ENCODE data around the gene ACO2. TPM values are rescaled to one million over a fixed set of nuclear protein-coding genes. Genes with fewer than 3 reads are reported as not detected.

Gene ACO2
- total and polyA plus RNA-seq, 2 of the 13 experiments (the other 11 are each of a cell fraction or from before 2014, with no cell fraction given), result 19.2 to 45.6 TPM

DNA sequence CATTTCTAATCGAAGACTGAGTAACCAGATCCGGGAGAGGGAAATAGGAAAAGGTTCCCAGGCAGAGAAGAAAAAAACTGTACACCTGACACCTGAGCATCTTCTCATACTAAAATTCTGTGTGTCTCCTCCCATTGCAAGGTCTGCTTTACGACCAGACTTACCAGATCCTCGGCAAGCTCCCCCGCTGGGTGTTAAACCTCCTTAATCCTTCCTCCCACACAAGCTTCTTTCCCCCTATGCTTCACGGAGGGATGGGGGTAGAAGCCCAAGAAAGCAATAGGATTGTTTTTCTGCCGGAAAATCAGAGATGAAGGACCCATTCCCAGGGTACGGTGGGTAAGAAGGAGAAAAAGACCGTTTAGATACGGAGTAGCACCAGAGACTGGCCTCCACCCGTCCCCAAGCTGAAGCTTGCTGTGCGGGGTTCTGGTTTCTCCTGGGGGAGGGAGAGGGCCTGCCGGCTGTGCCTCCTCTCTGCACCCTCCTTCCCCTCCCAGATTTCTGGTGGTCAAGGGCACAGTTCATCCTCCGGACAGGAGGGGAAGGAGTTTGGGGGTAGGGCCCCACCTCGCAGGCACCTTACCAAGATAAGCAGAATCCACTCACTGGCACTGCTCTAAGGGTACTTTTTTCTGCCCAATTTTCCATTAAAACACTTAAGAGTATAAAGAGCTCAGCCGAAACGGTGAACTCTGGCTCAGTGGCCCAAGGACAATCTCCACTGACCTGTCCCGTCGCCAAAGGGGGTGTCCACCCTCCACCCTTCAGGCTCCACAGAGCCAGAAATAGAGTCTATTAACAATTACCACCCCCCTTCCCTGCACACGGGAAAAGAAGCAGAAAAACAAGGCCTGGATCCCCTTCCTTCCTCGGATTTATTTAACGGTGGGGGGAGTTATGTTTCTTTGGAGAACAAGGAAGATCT, 23.5 kb upstream of the ACO2 start (continued):
- TF ChIP-seq HDAC1 (CRISPR knock-in tag; IDR thresholded peaks at IDR 0.05), result 0 out of 2 replicates have a peak, but pooled peaks have one; percentile 2
- TF ChIP-seq RAD21 (CRISPR knock-in tag; IDR thresholded peaks at IDR 0.05), result no peak
- TF ChIP-seq ZNF33B (CRISPR knock-in tag; IDR thresholded peaks at IDR 0.05), result no peak; the same call in 1 of the 2 replicates
- TF ChIP-seq, protein P1, sequence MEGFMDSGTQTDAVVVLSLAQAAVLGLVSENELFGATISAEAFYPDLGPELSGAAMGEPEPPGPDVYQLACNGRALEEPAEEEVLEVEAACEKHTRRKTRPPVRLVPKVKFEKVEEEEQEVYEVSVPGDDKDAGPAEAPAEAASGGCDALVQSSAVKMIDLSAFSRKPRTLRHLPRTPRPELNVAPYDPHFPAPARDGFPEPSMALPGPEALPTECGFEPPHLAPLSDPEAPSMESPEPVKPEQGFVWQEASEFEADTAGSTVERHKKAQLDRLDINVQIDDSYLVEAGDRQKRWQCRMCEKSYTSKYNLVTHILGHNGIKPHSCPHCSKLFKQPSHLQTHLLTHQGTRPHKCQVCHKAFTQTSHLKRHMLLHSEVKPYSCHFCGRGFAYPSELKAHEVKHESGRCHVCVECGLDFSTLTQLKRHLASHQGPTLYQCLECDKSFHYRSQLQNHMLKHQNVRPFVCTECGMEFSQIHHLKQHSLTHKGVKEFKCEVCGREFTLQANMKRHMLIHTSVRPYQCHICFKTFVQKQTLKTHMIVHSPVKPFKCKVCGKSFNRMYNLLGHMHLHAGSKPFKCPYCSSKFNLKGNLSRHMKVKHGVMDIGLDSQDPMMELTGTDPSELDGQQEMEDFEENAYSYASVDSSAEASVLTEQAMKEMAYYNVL (CRISPR knock-in tag; IDR thresholded peaks at IDR 0.05; ENCODE audit: borderline replicate concordance), result no peak
- no peak for TF ChIP-seq MXI1 (IDR thresholded peaks at IDR 0.05; ENCODE audit: borderline replicate concordance, low read depth, low read length)
- peak; percentile 61; the same call in 1 of the 2 replicates for TF ChIP-seq ZNF121 (CRISPR knock-in tag; IDR thresholded peaks at IDR 0.05)
- TF ChIP-seq DR1 (CRISPR knock-in tag; IDR thresholded peaks at IDR 0.05), result 0 out of 2 replicates have a peak, but pooled peaks have one; percentile 19
- TF ChIP-seq, protein P2, sequence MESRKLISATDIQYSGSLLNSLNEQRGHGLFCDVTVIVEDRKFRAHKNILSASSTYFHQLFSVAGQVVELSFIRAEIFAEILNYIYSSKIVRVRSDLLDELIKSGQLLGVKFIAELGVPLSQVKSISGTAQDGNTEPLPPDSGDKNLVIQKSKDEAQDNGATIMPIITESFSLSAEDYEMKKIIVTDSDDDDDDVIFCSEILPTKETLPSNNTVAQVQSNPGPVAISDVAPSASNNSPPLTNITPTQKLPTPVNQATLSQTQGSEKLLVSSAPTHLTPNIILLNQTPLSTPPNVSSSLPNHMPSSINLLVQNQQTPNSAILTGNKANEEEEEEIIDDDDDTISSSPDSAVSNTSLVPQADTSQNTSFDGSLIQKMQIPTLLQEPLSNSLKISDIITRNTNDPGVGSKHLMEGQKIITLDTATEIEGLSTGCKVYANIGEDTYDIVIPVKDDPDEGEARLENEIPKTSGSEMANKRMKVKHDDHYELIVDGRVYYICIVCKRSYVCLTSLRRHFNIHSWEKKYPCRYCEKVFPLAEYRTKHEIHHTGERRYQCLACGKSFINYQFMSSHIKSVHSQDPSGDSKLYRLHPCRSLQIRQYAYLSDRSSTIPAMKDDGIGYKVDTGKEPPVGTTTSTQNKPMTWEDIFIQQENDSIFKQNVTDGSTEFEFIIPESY (CRISPR knock-in tag; IDR thresholded peaks at IDR 0.05), result no peak
- no peak for TF ChIP-seq ETV6 (CRISPR knock-in tag; conservative IDR thresholded peaks at IDR 0.05)
- TF ChIP-seq, protein P3, sequence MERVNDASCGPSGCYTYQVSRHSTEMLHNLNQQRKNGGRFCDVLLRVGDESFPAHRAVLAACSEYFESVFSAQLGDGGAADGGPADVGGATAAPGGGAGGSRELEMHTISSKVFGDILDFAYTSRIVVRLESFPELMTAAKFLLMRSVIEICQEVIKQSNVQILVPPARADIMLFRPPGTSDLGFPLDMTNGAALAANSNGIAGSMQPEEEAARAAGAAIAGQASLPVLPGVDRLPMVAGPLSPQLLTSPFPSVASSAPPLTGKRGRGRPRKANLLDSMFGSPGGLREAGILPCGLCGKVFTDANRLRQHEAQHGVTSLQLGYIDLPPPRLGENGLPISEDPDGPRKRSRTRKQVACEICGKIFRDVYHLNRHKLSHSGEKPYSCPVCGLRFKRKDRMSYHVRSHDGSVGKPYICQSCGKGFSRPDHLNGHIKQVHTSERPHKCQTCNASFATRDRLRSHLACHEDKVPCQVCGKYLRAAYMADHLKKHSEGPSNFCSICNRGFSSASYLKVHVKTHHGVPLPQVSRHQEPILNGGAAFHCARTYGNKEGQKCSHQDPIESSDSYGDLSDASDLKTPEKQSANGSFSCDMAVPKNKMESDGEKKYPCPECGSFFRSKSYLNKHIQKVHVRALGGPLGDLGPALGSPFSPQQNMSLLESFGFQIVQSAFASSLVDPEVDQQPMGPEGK (CRISPR knock-in tag; IDR thresholded peaks at IDR 0.05), result peak; percentile 31; the same call in 1 of the 2 replicates
- 0 out of 2 replicates have a peak, but pooled peaks have one; percentile 14 for TF ChIP-seq NR2F6 (IDR thresholded peaks at IDR 0.05)
- TF ChIP-seq NR2F6 (CRISPR knock-in tag; IDR thresholded peaks at IDR 0.05), result no peak
- no peak for TF ChIP-seq ZSCAN12 (CRISPR knock-in tag; IDR thresholded peaks at IDR 0.05)

Data from HepG2 (cell line).